Fibroblast of the aortic adventitia (primary cell): ENCODE measurements around the gene EPYC. TPM values are rescaled to one million over a fixed set of nuclear protein-coding genes. Genes with fewer than 3 reads are reported as not detected.

Experiments used
- DNase-seq: peaks from one replicate; pipeline ENCODE4 v3.0.0-alpha.2; 2010; ENCODE audit warnings: low read depth
- H3K4me3 ChIP-seq: 2 replicates; pipeline ENCODE4 v1.5.1; 2011; ENCODE audit warnings: low read depth, mild to moderate bottlenecking, control low read depth, low read length, moderate library complexity
- CTCF ChIP-seq: IDR thresholded peaks from 2 replicates; pipeline ENCODE4 v1.5.1; 2011; ENCODE audit warnings: mild to moderate bottlenecking, low read length, control low read depth, inconsistent platforms; ENCODE audit not compliant: insufficient read depth
- total RNA-seq: library from RNA; depleted of rRNA; stranded (reverse); fragments of >200 nt; gene quantifications from 2 replicates; pipeline ENCODE4 v1.2.3, GENCODE V29; 2012; ENCODE audit warnings: low replicate concordance

The EPYC gene
- total RNA-seq, 1 donor, result not detected

GRCh38 chr12:90939382-90939781 lies 65.4 kb downstream of the EPYC start:
- peak; percentile 57 for DNase-seq
- TF ChIP-seq CTCF, result no peak
- no peak overlapping the region for H3K4me3 ChIP-seq

GRCh38 chr12:90938451-90938850 lies 66.3 kb downstream of the EPYC start:
- no peak for TF ChIP-seq CTCF
- H3K4me3 ChIP-seq, result no peak overlapping the region
- DNase-seq, result peak; percentile 26

GRCh38 chr12:90937651-90938050 lies 67.1 kb downstream of the EPYC start:
- DNase-seq, result no peak
- no peak for TF ChIP-seq CTCF
- no peak overlapping the region for H3K4me3 ChIP-seq

GRCh38 chr12:90936230-90937005 lies 68.4 kb downstream of the EPYC start:
- no peak for DNase-seq
- TF ChIP-seq CTCF, result no peak

GRCh38 chr12:90925562-90925961 lies 79.2 kb downstream of the EPYC start:
- no peak for TF ChIP-seq CTCF
- no peak overlapping the region for H3K4me3 ChIP-seq

More at GRCh38 chr12:90936230-90937005, 68.4 kb downstream of the EPYC start:
- H3K4me3 ChIP-seq, result no peak overlapping the region

GRCh38 chr12:90924406-90924805 lies 80.4 kb downstream of the EPYC start:
- DNase-seq, result no peak
- H3K4me3 ChIP-seq, result no peak overlapping the region
- no peak for TF ChIP-seq CTCF

More at GRCh38 chr12:90925562-90925961, 79.2 kb downstream of the EPYC start:
- no peak for DNase-seq
